Medulla oblongata (tissue), 1 donor: ENCODE measurements around the gene MYL5.

Source experiments
- DNase-seq: peaks from one replicate; pipeline ENCODE4 v3.0.0-alpha.2; 2015; ENCODE audit errors: extremely low spot score

Gene MYL5

GRCh38 chr4:675036-675882 is 917 bp downstream of the MYL5 start:
- peak; percentile 30 for DNase-seq

- DNase-seq = no peak
Measured at GRCh38 chr4:675980-676870, 1.9 kb downstream of the MYL5 start.

- DNase-seq = no peak
Measured at GRCh38 chr4:676871-677235, 2.5 kb downstream of the MYL5 start.

- DNase-seq = no peak
Measured at GRCh38 chr4:677431-678293, 3.3 kb downstream of the MYL5 start.

GRCh38 chr4:678331-679103 is 4.2 kb downstream of the MYL5 start:
- no peak for DNase-seq

- DNase-seq = no peak
Measured at GRCh38 chr4:679104-679481, 4.8 kb downstream of the MYL5 start.

GRCh38 chr4:679629-680028 is 5.3 kb downstream of the MYL5 start:
- DNase-seq = no peak

- DNase-seq = no peak
Measured at GRCh38 chr4:680091-680490, 5.7 kb downstream of the MYL5 start.

GRCh38 chr4:680551-680927 is 6.2 kb downstream of the MYL5 start:
- no peak for DNase-seq

- peak; percentile 65 for DNase-seq
Measured at GRCh38 chr4:680928-681645, 6.7 kb downstream of the MYL5 start.

- no peak for DNase-seq
Measured at GRCh38 chr4:681736-682451, 7.6 kb downstream of the MYL5 start.

GRCh38 chr4:682490-683172 is 8.3 kb downstream of the MYL5 start:
- DNase-seq = no peak

GRCh38 chr4:683247-683897 is 9.0 kb downstream of the MYL5 start:
- DNase-seq = no peak

- peak; percentile 78 for DNase-seq
Measured at GRCh38 chr4:683982-684622, 9.8 kb downstream of the MYL5 start.

- no peak for DNase-seq
Measured at GRCh38 chr4:684623-685327, 10.4 kb downstream of the MYL5 start.

GRCh38 chr4:685679-686412 is 11.5 kb downstream of the MYL5 start:
- no peak for DNase-seq
